Measurements from ENCODE around the gene CALN1. TPM values are rescaled to one million over a fixed set of nuclear protein-coding genes. Genes with fewer than 3 reads are reported as not detected.

CALN1 gene
- total and polyA plus RNA-seq, 7 donors, result under 0.01 TPM; not detected in 5

DNA sequence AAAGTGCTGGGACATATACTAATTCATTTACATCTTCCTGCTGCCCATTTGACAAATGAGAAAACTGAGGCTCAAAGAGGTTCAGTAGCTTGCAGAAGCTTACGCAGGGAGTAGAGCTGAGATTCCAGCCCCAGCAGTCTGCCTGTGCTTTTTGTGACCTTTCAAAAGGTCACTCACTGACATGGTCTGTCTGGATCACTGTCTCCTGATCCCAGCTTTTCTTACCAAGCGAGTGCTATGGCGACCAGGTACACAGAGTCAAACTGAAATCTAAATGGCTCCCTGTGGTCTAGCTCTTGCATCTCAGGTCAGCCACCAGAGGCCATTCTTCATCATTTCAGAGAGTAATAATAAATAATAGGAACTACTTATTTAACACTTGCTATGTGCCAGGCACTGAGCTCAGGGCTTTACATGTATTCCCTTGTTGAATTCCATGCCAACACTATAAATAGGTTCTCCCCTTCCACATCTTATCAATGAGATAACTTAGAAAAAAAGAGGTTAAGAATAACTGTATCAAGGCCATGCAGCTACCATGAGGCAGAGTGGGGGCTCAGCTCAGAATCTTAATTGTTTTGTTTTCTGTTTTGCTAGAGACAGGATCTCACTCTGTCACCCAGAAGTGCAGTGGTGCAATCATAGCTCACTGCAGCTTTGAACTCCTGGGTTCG, 381.0 kb downstream of the CALN1 start:
- intact Hi-C loops (cut with DNase I), result no loop called here
- Histone ChIP-seq H3K27ac (no peak overlapping the region), H3K27me3 (no peaks in the 10 kb centered on the region), H3K36me3 (no peaks in the 10 kb centered on the region), H3K9me3 (no peaks in the 10 kb centered on the region), H3K4me3 (no peak overlapping the region), H3K4me1 (no peaks in the 10 kb centered on the region)
- DNase-seq, result no peak
- TF ChIP-seq POLR2AphosphoS5 (IDR thresholded peaks at IDR 0.05) (no peak), CTCF (IDR thresholded peaks at IDR 0.05) (no peak), EP300 (IDR thresholded peaks at IDR 0.05) (no peak), POLR2A (IDR thresholded peaks at IDR 0.05) (no peak)
- WGBS, 2 donors, result 89 to 90% methylated on average over 4 of the region's 4 CpGs

- DNase-seq, result no peak
- Histone ChIP-seq H3K27ac (no peak overlapping the region), H3K4me3 (no peak overlapping the region), H3K27me3 (no peaks in the 10 kb centered on the region), H3K36me3 (no peaks in the 10 kb centered on the region), H3K9me3 (no peaks in the 10 kb centered on the region), H3K4me1 (no peaks in the 10 kb centered on the region)
- no peak for TF ChIP-seq POLR2AphosphoS5 (IDR thresholded peaks at IDR 0.05)
- no peak for TF ChIP-seq CTCF (IDR thresholded peaks at IDR 0.05)
- no peak for TF ChIP-seq EP300 (IDR thresholded peaks at IDR 0.05)
- TF ChIP-seq POLR2A (IDR thresholded peaks at IDR 0.05), result no peak
- intact Hi-C loops (cut with DNase I), result no loop called here
- WGBS, 2 donors, result 85 to 90% methylated on average over 6 of the region's 6 CpGs
These were observed 383.9 kb downstream of the CALN1 start for GRCh38 chr7:72028267-72028666.

- no peak for DNase-seq
- H3K4me1 ChIP-seq, result no peaks in the 10 kb centered on the region
- H3K4me3 ChIP-seq, result no peak overlapping the region
- no peaks in the 10 kb centered on the region for H3K36me3 ChIP-seq
- H3K9me3 ChIP-seq, result peaks cover 0 to 2% (median 0%) of the 10 kb centered on the region in 4 donors
- TF ChIP-seq POLR2AphosphoS5 (IDR thresholded peaks at IDR 0.05) (no peak), POLR2A (IDR thresholded peaks at IDR 0.05) (no peak), EP300 (IDR thresholded peaks at IDR 0.05) (no peak), CTCF (IDR thresholded peaks at IDR 0.05) (no peak)
- intact Hi-C loops (cut with DNase I), result no loop called here
- no peak overlapping the region for H3K27ac ChIP-seq
- no peaks in the 10 kb centered on the region for H3K27me3 ChIP-seq
- WGBS, 2 donors, result 65 to 80% methylated on average over 3 of the region's 3 CpGs
These were observed 386.7 kb downstream of the CALN1 start for GRCh38 chr7:72025381-72025960.

DNA sequence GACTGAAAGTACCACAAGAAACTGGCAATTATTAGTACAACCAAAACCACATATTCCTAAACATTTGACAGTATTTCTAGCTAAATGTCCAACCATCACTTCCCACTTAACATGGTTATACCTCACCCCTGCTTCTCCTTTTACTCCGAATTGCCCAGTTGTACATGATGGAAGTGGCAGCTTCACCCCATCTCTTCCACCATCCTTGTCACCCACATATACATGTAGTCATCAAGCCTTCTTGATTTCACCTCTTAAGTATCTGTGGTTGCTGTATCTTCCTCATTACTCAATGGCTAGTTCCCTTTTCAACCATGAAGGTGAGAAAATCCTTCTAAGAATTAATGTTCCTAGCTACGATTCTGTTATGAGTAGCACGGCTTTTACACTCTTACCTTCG, 388.2 kb downstream of the CALN1 start:
- Histone ChIP-seq H3K36me3 (no peaks in the 10 kb centered on the region), H3K27ac (no peak overlapping the region), H3K4me1 (no peaks in the 10 kb centered on the region), H3K27me3 (no peaks in the 10 kb centered on the region), H3K9me3 (peaks cover 0 to 6% (median 0%) of the 10 kb centered on the region in 4 donors), H3K4me3 (no peak overlapping the region)
- WGBS, 2 donors, result 89 to 94% methylated on average over 4 of the region's 4 CpGs
- intact Hi-C loops (cut with DNase I), result no loop called here
- DNase-seq, result no peak
- TF ChIP-seq POLR2AphosphoS5 (IDR thresholded peaks at IDR 0.05) (no peak), POLR2A (IDR thresholded peaks at IDR 0.05) (no peak), CTCF (IDR thresholded peaks at IDR 0.05) (no peak), EP300 (IDR thresholded peaks at IDR 0.05) (no peak)
